Kidney glomerular epithelial cell (primary cell): Measurements from ENCODE around the gene ARHGEF7.
"Not testable (repeated sequence)": the region's sequence is repeated elsewhere in the genome, so short reads cannot be mapped to it uniquely, and the experiment has no call there.

Source experiments
- DNase-seq: peaks from one replicate; lab custom pipeline; 2025; lab: John Stamatoyannopoulos, UW

ARHGEF7 gene, protein sequence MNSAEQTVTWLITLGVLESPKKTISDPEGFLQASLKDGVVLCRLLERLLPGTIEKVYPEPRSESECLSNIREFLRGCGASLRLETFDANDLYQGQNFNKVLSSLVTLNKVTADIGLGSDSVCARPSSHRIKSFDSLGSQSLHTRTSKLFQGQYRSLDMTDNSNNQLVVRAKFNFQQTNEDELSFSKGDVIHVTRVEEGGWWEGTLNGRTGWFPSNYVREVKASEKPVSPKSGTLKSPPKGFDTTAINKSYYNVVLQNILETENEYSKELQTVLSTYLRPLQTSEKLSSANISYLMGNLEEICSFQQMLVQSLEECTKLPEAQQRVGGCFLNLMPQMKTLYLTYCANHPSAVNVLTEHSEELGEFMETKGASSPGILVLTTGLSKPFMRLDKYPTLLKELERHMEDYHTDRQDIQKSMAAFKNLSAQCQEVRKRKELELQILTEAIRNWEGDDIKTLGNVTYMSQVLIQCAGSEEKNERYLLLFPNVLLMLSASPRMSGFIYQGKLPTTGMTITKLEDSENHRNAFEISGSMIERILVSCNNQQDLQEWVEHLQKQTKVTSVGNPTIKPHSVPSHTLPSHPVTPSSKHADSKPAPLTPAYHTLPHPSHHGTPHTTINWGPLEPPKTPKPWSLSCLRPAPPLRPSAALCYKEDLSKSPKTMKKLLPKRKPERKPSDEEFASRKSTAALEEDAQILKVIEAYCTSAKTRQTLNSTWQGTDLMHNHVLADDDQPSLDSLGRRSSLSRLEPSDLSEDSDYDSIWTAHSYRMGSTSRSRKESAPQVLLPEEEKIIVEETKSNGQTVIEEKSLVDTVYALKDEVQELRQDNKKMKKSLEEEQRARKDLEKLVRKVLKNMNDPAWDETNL

DNA sequence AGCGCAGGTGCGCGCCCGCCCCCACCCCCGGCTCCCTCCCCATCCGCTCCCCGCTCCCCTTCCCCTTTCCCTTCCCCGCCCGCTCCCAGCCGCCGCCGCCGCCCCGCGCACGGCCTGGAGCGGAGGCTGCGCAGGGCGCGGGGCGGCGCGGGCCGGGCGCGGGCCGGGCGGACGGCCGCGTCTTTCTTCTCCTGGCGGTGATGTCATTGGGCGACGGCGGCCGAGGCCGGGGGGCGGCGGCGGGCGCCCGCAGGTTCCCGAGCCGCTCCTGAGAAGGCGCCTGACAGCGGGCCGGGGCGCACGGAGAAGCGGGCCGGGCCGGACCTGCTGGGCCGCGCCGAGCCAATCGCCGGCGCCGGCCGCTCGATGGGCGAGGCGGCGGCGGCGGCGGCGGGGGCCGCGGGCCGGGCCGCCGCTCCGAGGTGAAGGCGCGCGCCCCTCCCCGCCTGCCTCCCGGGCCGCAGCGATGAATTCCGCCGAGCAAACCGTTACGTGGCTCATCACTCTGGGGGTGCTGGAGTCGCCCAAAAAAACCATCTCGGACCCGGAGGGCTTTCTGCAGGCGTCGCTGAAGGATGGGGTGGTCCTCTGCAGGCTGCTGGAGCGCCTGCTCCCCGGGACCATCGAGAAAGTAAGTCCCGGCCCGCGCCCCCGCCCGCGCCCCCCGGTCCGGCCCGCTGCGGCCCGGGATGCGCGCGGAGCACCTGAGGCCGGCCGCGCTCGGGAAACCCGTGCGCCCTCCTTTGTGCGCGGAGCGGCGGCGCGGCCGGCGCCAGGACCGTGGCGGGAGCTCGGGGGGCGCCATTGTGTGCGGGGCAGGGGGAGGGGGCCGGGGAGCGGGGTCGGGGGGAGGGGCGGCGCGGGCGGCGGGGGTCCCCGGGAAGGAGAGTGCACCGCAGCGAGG is at the start of gene ARHGEF7:
ARHGEF7 (plus strand) TSS at position 250 of the 904 bp plus-strand sequence; CDS start at position 467, 217 bp downstream.
- no peak for DNase-seq

GRCh38 chr13:111065698-111066097 is 49.4 kb upstream of the ARHGEF7 start:
- DNase-seq: no peak

GRCh38 chr13:111066544-111066943 is 48.6 kb upstream of the ARHGEF7 start:
- no peak for DNase-seq

GRCh38 chr13:111068009-111068350 is 47.1 kb upstream of the ARHGEF7 start:
- no peak for DNase-seq

GRCh38 chr13:111071120-111071519 is 44.0 kb upstream of the ARHGEF7 start:
- not testable (repeated sequence) for DNase-seq

DNA sequence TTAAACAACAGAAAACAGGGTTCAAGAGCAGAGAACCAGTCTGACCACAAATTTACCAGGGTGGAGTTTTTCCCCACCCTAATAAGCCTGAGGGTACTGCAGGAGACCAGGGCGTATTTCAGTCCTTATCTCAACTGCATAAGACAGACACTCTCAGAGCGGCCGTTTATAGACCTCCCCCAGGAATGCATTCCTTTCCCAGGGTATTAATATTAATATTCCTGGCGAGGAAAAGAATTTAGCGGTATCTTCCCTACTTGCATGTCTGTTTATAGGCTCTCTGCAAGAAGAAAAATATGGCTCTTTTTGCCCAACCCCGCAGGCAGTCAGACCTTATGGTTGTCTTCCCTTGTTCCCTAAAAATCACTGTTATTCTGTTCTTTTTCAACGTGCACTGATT is 43.6 kb upstream of the ARHGEF7 start:
- DNase-seq: not testable (repeated sequence)

GRCh38 chr13:111074826-111075225 is 40.3 kb upstream of the ARHGEF7 start:
- no peak for DNase-seq

- DNase-seq: no peak
These were observed 38.7 kb upstream of the ARHGEF7 start for GRCh38 chr13:111076155-111077013.

DNA sequence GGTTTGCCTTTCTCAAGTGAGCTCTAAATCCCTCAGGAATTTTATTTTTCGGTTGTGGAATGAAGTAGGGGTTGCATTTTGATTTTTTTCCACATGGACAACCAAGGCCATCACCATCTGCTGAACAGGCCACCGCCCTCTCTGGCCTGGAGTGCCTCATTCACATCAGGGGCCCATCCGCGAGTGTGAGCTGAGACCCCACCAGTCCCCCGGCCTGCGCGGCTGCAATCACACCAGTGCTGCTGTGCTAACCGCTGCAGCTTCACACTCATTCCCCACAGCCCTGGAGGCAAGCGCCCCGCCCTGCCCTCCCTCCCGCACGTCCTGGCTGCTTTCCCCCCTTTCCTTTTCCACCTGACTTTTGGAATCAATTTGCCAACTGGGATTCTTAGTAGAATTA is 35.7 kb upstream of the ARHGEF7 start:
- no peak for DNase-seq

GRCh38 chr13:111080642-111081041 is 34.5 kb upstream of the ARHGEF7 start:
- no peak for DNase-seq

- DNase-seq: no peak
These were observed 32.9 kb upstream of the ARHGEF7 start for GRCh38 chr13:111082240-111082639.

- DNase-seq: not testable (repeated sequence)
These were observed 32.3 kb upstream of the ARHGEF7 start for GRCh38 chr13:111082769-111083168.

- not testable (repeated sequence) for DNase-seq
These were observed 31.4 kb upstream of the ARHGEF7 start for GRCh38 chr13:111083693-111084092.

DNA sequence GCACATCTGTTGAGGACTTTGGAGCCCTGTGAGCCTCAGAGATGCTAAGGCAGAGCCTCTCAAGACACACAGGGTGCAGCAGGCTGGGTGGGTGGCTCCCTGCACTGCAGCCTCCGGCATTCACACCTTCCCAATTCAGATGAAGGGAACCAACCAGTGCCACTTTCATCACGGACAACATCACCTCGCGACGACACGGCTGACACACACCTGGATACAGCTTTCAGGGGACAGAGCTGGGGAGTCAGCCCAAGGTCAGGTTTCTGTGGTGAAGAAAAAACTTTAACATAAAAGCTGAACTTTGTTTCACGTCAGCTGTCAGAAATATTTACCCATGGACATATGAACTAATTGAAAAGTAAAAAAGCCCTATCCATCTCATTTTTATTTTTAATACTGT is 24.9 kb upstream of the ARHGEF7 start:
- DNase-seq: no peak

DNA sequence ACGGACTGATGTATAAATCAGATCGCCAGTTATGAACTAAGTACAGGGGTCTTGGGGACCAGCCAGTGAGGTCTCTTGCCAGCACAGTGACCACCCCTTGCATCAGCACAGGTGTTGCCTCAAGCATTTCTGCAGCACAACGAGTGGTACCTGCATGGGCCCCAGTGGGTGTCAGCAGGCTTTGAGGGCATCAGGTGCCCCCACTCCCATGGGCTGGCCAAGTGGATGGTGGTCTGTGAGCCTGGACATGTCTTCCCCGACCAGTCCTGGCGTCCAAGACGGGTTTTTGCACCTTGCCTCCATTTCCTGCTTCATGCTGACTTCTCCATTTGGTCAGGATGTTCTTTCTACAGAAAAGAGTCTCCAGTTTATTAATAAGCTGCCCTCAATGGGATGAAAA is 22.4 kb upstream of the ARHGEF7 start:
- DNase-seq: no peak

- DNase-seq: no peak
These were observed 22.0 kb upstream of the ARHGEF7 start for GRCh38 chr13:111093136-111093535.

- DNase-seq: no peak
These were observed 21.5 kb upstream of the ARHGEF7 start for GRCh38 chr13:111093634-111094033.

DNA sequence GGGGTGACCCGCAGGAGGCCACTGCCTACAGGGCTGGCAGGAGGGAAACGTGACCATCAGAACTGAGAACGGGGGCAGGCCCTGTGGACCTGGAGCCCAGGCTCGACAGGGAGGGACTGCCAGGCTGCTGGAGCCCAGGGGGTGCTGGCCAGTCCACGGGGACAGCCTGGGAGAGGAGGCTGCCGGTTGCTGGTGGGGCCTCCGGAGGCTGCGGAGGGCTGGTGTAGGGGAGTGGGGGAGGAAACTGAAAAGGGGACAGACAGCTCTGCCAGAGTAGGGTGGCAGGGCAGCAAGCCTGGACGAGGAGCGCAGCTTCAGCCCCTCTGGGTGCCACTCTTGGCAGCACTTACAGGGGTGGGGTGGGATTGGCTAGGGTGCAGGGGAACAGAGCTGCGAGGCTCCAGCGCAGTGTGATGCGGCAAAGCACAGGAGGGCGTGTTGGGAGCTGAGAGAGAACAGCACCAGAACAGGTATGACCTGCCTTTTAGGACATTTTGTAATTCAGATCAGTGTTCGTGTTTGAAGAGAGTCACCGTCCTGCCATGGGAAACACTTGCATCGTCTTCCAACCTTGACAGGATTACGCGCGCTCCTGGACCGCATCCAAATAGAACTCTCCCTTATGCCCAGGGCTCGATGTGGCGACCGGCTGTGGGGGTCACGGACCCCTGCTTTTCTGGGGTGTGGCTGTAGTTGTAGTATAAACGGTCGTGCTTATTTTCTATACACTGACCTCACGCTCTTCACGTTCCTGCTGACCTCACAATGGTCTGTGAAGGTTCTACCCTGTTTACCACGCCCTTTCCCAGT is 19.9 kb upstream of the ARHGEF7 start:
- no peak for DNase-seq

DNA sequence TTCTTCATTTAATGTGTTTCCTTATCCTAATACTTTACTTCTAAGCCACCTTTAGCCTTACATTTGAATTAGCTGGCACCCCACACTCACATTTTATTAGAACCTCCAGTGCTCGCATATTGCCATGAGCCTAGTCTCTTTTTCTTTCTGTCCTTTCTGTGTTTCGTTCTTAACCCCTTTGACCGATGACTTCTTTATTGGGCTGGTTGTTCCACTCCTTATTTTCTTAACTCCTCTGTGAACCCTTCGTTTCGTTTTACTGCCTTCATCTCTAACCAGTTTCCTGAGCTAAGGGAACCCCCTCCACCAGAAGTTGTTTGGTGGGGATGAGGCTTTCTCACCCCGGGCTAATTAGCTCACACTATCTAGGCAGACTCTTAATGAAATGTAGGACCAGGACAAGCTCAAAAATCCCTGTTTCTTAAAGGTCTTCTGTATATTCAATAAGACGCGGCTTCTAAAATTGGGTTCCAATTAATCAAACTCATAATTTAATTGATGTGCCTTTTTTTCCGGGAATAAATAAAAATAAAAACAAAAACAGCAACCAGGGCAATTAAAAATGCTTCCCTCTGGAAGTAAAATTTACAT is 19.1 kb upstream of the ARHGEF7 start:
- DNase-seq: no peak

- DNase-seq: no peak
These were observed 15.8 kb upstream of the ARHGEF7 start for GRCh38 chr13:111099290-111099689.
